GM12801 (cell line): ENCODE data around the gene C1orf198.

Source experiments
- CTCF ChIP-seq: IDR thresholded peaks from one replicate; pipeline ENCODE4 v1.5.1; 2011; ENCODE audit warnings: control low read depth; ENCODE audit not compliant: insufficient read length; ENCODE audit errors: extremely low read depth

The C1orf198 gene

DNA sequence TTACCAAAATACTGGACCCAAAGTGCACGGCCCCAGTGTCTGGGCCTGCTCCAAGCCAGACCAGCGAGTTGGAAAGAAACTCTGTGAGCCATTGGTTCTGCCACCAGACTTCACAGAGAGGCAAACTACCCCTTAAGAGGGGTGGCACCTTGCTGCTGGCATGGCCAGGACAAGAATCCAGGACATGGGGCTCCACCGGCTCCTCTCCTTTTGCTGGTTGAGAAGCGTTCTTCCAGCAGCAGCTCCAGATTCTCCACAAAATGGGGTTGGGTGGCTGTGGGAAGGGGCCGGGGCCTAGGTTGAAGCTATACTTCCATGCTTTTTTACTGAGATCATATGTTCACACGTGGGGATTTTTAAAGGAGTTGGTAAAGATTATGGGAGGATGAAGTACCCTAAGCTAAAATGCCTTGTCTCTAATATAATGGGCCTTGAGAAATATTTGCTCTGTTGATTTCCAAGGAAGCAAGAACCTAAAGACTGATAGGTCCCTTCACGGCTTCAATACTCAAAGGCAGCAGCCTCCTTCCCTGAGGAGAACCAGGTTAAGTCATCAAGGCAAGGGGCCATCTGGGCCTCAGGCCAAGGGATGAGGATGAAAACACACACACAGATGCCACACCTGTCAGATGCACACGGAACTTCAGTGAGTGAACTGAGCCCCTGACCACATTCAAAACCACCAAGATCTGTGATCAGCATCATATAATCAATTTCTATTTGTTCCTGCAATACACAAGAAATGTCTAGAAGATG is 3.1 kb downstream of the C1orf198 start:
- TF ChIP-seq CTCF = no peak

GRCh38 chr1:230864441-230864840 is 3.9 kb downstream of the C1orf198 start:
- no peak for TF ChIP-seq CTCF

DNA sequence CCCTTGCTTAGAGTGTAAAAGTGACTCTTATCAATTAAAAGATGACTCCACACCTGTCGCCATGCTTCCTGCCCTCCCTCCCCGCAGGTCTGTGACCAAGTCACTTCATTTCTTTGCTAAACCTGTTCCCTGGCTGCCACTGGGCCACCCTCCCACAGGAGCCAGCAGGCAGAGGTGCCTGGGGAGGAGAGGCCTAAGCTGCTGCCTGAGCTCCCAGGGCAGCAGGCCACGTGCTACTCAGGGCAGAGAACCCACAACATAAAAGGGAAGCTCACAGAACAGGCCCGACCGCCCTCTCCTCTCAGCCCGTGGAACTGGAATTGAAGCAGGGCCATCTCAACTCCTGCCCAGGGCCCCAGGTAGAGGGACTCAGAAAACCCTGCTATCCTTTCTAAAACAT is 4.9 kb downstream of the C1orf198 start:
- no peak for TF ChIP-seq CTCF

DNA sequence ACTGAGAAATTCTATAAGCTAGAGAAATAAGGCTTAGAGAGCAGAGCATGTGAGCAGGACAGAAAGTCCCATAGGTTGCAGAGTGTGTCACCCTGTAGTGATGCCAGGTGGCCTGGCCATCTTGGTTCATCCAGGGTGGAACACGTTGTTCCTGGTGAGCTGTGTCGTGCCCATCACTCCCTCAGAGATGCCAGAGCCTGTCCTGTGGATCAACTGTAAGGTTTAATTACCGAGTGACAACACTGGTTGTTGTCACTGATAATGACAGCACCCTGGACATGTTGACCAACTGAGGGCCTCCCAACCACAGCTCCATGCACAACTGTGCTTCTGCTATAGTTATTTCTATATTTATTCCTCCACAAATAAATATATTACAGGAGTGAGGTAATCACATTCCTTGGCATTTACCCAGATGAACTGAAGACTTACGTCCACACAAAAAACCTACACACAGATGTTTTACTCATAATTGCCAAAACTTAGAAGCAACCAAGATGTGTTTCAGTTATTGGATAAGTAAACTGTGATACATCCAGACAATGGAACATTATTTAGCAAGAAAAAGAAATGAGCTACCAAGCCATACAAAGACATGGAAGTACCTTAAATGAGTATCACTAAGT is 6.2 kb downstream of the C1orf198 start:
- no peak for TF ChIP-seq CTCF

GRCh38 chr1:230861489-230861888 is 6.8 kb downstream of the C1orf198 start:
- TF ChIP-seq CTCF = no peak

DNA sequence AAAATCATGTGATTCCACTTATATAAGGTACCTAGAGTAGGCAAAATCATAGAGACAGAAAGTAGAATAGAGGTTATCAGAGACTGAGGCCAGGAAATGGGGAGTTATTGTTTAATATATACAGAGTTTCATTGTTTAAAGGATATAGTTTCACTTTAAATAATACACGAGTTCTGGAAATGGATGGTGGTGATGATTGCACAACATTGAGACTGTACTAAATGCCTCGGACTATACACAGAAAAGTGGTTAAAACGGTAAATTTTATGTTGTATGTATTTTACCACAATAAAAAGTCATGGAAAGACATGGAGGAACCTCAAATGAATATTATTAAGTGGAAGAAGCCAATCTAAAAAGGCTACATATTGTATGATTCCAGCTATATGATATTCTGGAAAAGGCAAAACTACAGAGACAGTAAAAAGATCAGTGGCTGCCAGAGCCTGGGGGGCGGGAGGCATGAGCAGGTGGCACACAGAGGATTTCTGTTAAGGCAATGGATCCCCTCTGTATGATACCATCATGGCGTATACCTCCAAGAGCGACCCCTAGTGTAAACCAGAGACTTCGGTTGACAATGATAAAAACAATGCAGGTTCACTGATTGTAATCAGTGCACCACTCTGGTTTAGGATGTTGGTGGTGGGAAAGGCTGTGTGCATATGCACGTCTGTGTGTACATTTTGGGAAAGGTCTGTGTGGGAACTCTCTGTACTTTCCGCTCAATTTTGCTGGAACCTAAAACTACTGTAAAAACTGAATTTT is 7.5 kb downstream of the C1orf198 start:
- TF ChIP-seq CTCF = no peak

GRCh38 chr1:230858918-230859729 is 9.2 kb downstream of the C1orf198 start:
- TF ChIP-seq CTCF = no peak
